Epithelial cell of proximal tubule (primary cell): ENCODE results near the gene SERPINA1. TPM values are rescaled to one million over a fixed set of nuclear protein-coding genes. Genes with fewer than 3 reads are reported as not detected.

Experiments used
- DNase-seq: peaks from one replicate; pipeline ENCODE4 v3.0.0-alpha.2; 2011; ENCODE audit warnings: low read depth
- H3K4me3 ChIP-seq: 2 replicates; pipeline ENCODE4 v1.5.1; 2011; ENCODE audit warnings: low read depth, mild to moderate bottlenecking, low read length
- total RNA-seq: library from RNA; depleted of rRNA; stranded (reverse); fragments of >200 nt; gene quantifications from 2 replicates; pipeline ENCODE4 v1.2.3, GENCODE V29; 2015
- TF ChIP-seq, protein P1 (sequence below): conservative IDR thresholded peaks from 2 replicates; pipeline ENCODE4 v1.5.1; 2012; ENCODE audit warnings: low read depth, mild to moderate bottlenecking, low read length

SERPINA1 gene
- total RNA-seq, 1 donor from 2014 or later, result 15.3 TPM

DNA sequence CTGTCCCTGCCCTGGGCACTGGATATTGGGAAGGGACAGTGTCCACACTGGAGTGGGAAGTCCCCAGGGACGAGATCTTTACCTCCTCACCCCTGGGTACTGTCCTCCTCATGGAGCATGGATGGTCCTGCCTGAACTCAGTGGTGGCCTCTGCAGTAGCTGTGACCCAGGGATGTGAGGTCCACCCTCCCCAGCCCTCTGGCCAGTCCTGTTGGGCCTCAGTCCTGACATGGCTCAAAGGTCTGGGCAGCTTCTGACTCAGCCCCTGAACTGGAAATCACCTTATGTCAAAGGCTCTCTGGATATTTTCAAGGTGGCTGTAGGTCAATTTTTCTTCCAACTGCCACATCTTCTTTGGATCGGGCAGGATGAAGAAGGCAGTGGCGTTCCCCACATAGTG lies 24.4 kb downstream of the SERPINA1 start:
- DNase-seq, result no peak

DNA sequence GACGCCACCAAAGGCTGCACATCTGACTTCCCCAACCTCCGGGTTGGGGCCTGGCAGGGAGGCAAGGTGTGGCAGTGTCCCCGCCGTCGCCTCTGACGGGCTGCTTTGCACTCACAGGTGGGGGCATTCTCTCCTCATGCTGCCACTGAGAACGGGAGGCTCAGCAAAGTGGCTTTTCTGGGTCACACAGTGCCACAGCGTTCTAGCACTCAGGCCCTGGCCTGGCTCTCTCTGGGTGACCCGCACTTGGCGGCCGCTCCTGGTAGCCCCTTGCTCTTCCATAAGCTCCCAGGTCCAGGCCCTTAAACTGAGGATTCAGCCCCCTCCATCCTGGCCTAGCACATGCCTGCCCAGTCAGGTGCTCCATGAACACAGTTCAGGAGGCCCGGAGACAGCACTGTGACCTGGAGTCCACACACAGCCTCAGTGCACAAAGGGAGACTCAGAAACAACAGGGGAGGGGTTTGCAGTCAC lies 25.2 kb downstream of the SERPINA1 start:
- no peak overlapping the region for H3K4me3 ChIP-seq
- no peak for DNase-seq

More for the DNA sequence above, 24.4 kb downstream of the SERPINA1 start:
- no peak overlapping the region for H3K4me3 ChIP-seq
- TF ChIP-seq, protein P1, sequence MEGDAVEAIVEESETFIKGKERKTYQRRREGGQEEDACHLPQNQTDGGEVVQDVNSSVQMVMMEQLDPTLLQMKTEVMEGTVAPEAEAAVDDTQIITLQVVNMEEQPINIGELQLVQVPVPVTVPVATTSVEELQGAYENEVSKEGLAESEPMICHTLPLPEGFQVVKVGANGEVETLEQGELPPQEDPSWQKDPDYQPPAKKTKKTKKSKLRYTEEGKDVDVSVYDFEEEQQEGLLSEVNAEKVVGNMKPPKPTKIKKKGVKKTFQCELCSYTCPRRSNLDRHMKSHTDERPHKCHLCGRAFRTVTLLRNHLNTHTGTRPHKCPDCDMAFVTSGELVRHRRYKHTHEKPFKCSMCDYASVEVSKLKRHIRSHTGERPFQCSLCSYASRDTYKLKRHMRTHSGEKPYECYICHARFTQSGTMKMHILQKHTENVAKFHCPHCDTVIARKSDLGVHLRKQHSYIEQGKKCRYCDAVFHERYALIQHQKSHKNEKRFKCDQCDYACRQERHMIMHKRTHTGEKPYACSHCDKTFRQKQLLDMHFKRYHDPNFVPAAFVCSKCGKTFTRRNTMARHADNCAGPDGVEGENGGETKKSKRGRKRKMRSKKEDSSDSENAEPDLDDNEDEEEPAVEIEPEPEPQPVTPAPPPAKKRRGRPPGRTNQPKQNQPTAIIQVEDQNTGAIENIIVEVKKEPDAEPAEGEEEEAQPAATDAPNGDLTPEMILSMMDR, result no peak

DNA sequence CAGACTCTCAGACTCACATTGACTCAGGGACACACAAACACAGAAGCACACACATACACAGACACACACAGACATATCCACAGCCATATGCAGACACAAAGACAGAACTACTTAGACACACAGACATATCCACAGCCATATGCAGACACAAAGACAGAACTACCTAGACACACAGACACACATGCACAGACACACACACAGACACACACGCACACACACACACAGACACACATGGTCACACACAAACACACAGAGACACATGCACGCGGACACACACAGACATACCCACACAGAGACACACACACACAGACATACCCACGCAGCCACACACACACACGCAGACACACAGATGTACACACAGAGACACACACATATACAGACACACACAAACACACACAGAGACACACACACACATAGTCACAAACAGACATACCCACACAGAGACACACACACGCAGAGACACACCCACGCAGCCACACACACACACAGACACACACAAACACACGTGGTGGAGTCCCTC lies 25.7 kb downstream of the SERPINA1 start:
- no peak overlapping the region for H3K4me3 ChIP-seq
- TF ChIP-seq, protein P1, result no peak
- no peak for DNase-seq

More for the DNA sequence above, 25.2 kb downstream of the SERPINA1 start:
- TF ChIP-seq, protein P1, result no peak

DNA sequence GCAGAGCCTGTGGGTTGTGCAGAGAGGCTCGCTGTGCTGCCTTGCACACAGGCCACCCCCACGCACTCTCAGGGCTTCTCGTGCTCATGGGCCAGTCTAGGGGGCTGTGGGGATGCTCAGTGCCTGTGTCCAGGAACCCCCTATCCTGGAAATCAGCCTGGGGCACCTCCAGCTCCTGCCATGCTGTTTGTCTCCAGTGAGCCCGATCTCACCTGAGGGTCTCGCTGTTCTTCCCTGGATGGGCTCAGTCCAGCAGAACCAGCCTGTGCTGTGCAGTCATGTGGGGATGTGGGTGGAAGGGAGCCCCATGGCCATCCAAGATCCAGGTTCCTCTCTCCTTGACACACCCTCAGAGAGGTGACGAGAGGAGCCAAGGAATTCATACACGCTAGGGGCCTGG lies 26.7 kb downstream of the SERPINA1 start:
- DNase-seq, result no peak
- H3K4me3 ChIP-seq, result no peak overlapping the region
- TF ChIP-seq, protein P1, result no peak

DNA sequence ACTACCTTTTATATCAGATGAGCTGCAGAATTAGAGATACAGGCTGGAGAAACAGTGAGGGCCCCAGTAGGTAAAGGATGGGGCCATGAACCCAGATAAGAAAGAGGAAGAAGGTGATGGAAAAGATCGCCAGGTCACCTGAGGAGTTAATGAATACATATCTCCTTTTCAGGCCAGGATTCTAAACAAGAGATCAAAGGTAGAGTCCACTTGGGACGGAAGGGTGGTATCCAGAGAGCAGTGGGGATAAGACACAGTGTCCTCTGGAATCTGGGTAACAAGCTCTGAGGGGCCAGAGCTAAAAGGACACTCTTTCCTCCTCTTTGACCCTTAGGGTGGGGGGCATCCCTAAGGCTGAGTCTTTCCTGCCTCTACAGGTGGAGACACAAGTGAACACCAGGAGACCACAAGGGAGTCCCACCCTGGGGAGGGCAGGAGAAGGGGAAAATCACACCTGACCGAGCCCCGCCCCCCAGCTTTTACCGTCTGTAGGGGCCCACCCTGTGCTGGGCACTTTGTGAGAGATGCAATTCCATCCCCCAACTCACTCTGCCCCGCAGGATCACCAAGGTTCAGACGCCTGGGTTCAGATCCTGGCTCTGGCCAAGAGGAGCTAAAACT lies 27.3 kb downstream of the SERPINA1 start:
- TF ChIP-seq, protein P1, result no peak
- no peak overlapping the region for H3K4me3 ChIP-seq
- DNase-seq, result no peak

DNA sequence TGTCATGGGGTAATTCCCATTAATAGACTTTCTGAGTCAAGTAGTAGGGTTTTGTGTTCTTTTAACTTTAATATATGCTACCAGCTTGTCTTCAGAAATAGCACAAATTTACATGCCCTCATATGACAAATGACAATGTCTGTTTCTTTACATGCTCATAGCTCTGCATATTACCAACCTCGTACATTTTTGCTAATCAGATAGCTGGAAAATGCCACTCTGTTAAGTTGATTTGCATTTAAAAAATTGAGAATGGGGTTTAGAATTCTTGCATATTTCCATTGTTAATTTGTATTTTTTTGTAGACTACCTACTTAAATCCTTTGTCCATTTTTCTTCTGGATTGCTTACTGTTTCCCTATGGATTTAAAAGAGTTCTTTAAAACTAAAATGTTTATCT lies 31.2 kb downstream of the SERPINA1 start:
- DNase-seq, result no peak
- TF ChIP-seq, protein P1, result no peak
- H3K4me3 ChIP-seq, result no peak overlapping the region
